Caco-2 (cell line): Measurements from ENCODE around the gene AOC1. TPM values are rescaled to one million over a fixed set of nuclear protein-coding genes. Genes with fewer than 3 reads are reported as not detected.
"Not testable (repeated sequence)": the region's sequence is repeated elsewhere in the genome, so short reads cannot be mapped to it uniquely, and the experiment has no call there.

Source experiments
- BruUV-seq: library from RNA; stranded (reverse); fragments of 400-500 nt; replicated peaks from 2 replicates; lab custom pipeline; 2021; lab: Mats Ljungman, UMichigan
- CTCF ChIA-PET: fragments of 300-600 bp; sonication (Branson Sonifier 250); formaldehyde crosslinking; loops from one replicate; lab custom pipeline; 2022; ENCODE audit warnings: antibody characterized with exemption; lab: Charles Lee
- POLR2A ChIA-PET: fragments of 300-600 bp; sonication (Branson Sonifier 250); formaldehyde crosslinking; loops from one replicate; lab custom pipeline; 2022; ENCODE audit warnings: antibody characterized with exemption; lab: Charles Lee
- DNase-seq, 2 experiments: peaks; one replicate each; pipeline versions ENCODE4 v3.0.0 to v3.0.0-alpha.2; 2020 to 2022
- H3K27me3 ChIP-seq: replicated peaks from 2 replicates; pipeline ENCODE4 v1.6.0; 2011; ENCODE audit warnings: low read length; ENCODE audit not compliant: control insufficient read depth, insufficient read depth
- H3K36me3 ChIP-seq: 2 replicates; pipeline ENCODE4 v1.5.1; 2011; ENCODE audit warnings: low read length; ENCODE audit not compliant: control insufficient read depth, insufficient read depth
- H3K4me1 ChIP-seq: fragments of 250-450 bp; sonication (Bioruptor Pico); 2 replicates; pipeline ENCODE4 v1.5.1; 2020; ENCODE audit warnings: mild to moderate bottlenecking
- H3K4me3 ChIP-seq: 2 replicates; pipeline ENCODE4 v1.5.1; 2011; ENCODE audit warnings: low read depth, mild to moderate bottlenecking, control low read depth, low read length
- H3K9me3 ChIP-seq: fragments of 250-450 bp; sonication (Bioruptor Pico); 2 replicates; pipeline ENCODE4 v1.5.1; 2020; ENCODE audit warnings: mild to moderate bottlenecking, moderate library complexity
- H3K27ac Mint-ChIP-seq: one replicate; pipeline ENCODE4 v1.8.0; 2022; ENCODE audit warnings: mixed read lengths; ENCODE audit not compliant: unreplicated experiment
- H3K27me3 Mint-ChIP-seq: one replicate; pipeline ENCODE4 v1.8.0; 2022; ENCODE audit warnings: mixed read lengths; ENCODE audit not compliant: insufficient read depth, unreplicated experiment
- H3K36me3 Mint-ChIP-seq: one replicate; pipeline ENCODE4 v1.8.0; 2022; ENCODE audit warnings: mild to moderate bottlenecking, mixed read lengths; ENCODE audit not compliant: insufficient read depth, unreplicated experiment
- H3K4me1 Mint-ChIP-seq: one replicate; pipeline ENCODE4 v1.8.0; 2022; ENCODE audit warnings: low read depth, mixed read lengths; ENCODE audit not compliant: unreplicated experiment
- H3K4me3 Mint-ChIP-seq: one replicate; pipeline ENCODE4 v1.8.0; 2022; ENCODE audit warnings: mild to moderate bottlenecking, moderate library complexity, mixed read lengths; ENCODE audit not compliant: unreplicated experiment
- H3K9me3 Mint-ChIP-seq: one replicate; pipeline ENCODE4 v1.8.0; 2022; ENCODE audit warnings: mixed read lengths; ENCODE audit not compliant: unreplicated experiment
- intact Hi-C: fragments of 100-400 bp; cut with micrococcal nuclease; formaldehyde crosslinking; loops from one replicate; pipeline ENCODE4 v1.10.0; 2022; ENCODE audit not compliant: unreplicated experiment
- total RNA-seq: library from RNA; stranded (reverse); gene quantifications from 2 replicates; pipeline ENCODE4 v1.2.3, GENCODE V29; 2022
- TF ChIP-seq, protein P1 (sequence below), 2 experiments: fragments of 200-600 bp in 1 of 2; IDR thresholded peaks; 1 replicate in 1 of 2; 2 replicates in 1 of 2; pipeline versions ENCODE4 v1.5.1 to v1.8.0; 2011 to 2022; ENCODE audit warnings: antibody characterized with exemption in 1 of 2, control low read depth in 1 of 2, inconsistent platforms in 1 of 2, low read depth in 1 of 2, low read length in 1 of 2, mild to moderate bottlenecking in 1 of 2, moderate library complexity in 1 of 2; ENCODE audit not compliant: insufficient read depth in 1 of 2, severe bottlenecking in 1 of 2, unreplicated experiment in 1 of 2

AOC1 gene
- total RNA-seq, 1 experiment from 2014 or later, result 3.5 TPM

GRCh38 chr7:150904011-150904909, 51.9 kb downstream of the AOC1 start:
- Histone ChIP-seq H3K36me3 (no peaks in the 10 kb centered on the region), H3K4me3 (no peak overlapping the region), H3K27me3 (no peaks in the 10 kb centered on the region), H3K9me3 (no peaks in the 10 kb centered on the region), H3K4me1 (peaks cover 11% of the 10 kb centered on the region; the same call in 1 of the 2 replicates)
- Mint-ChIP-seq H3K4me3 (no peak overlapping the region), H3K27ac (no peak overlapping the region), H3K9me3 (peaks cover 2% of the 10 kb centered on the region), H3K36me3 (no peaks in the 10 kb centered on the region), H3K4me1 (peaks cover 19% of the 10 kb centered on the region), H3K27me3 (peaks cover 12% of the 10 kb centered on the region)
- BruUV-seq, result no TSS peak
- intact Hi-C loops, result no loop called here
- TF ChIP-seq, protein P1, sequence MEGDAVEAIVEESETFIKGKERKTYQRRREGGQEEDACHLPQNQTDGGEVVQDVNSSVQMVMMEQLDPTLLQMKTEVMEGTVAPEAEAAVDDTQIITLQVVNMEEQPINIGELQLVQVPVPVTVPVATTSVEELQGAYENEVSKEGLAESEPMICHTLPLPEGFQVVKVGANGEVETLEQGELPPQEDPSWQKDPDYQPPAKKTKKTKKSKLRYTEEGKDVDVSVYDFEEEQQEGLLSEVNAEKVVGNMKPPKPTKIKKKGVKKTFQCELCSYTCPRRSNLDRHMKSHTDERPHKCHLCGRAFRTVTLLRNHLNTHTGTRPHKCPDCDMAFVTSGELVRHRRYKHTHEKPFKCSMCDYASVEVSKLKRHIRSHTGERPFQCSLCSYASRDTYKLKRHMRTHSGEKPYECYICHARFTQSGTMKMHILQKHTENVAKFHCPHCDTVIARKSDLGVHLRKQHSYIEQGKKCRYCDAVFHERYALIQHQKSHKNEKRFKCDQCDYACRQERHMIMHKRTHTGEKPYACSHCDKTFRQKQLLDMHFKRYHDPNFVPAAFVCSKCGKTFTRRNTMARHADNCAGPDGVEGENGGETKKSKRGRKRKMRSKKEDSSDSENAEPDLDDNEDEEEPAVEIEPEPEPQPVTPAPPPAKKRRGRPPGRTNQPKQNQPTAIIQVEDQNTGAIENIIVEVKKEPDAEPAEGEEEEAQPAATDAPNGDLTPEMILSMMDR (IDR thresholded peaks at IDR 0.05; ENCODE audit: insufficient read depth in 1 of 2, low read depth in 1 of 2, low read length in 1 of 2, severe bottlenecking in 1 of 2, unreplicated experiment in 1 of 2), result no peak
- no peak for DNase-seq
- CTCF ChIA-PET, result no interaction called here
- POLR2A ChIA-PET, result no interaction called here

DNA sequence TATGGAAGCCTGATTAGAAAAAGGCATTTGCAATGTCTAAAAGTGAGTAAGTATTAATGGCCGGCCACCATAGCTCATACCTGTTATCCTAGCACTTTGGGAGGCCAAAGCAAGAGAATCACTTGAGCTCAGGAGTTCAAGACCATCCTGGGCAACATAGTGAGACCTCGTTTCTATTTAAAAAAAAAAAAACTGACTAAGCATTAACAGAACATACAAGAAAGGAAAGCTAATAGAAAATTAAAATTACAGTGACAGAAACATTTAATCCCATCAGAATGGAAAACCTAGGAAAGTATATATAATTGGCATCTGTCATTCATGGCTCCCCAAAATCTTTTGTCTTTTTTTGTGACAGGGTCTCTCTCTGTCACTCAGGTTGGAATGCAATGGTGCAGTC, 55.9 kb downstream of the AOC1 start:
- Histone ChIP-seq H3K36me3 (no peaks in the 10 kb centered on the region), H3K9me3 (no peaks in the 10 kb centered on the region), H3K4me3 (no peak overlapping the region), H3K4me1 (no peaks in the 10 kb centered on the region), H3K27me3 (no peaks in the 10 kb centered on the region)
- Mint-ChIP-seq H3K4me1 (no peaks in the 10 kb centered on the region), H3K27ac (no peak overlapping the region), H3K27me3 (peaks cover 24% of the 10 kb centered on the region), H3K36me3 (no peaks in the 10 kb centered on the region), H3K4me3 (no peak overlapping the region), H3K9me3 (peaks cover 10% of the 10 kb centered on the region)
- ChIA-PET POLR2A (no interaction called here), CTCF (interaction anchor here (1.3 kb wide), 1 partner anchor 10 kb away, joined by 5 read pairs; no protein-coding TSS in a partner anchor)
- TF ChIP-seq, protein P1 (IDR thresholded peaks at IDR 0.05; ENCODE audit: insufficient read depth in 1 of 2, low read depth in 1 of 2, low read length in 1 of 2, severe bottlenecking in 1 of 2, unreplicated experiment in 1 of 2), result no peak
- no TSS peak for BruUV-seq
- no peak for DNase-seq
- intact Hi-C loops, result no loop called here

DNA sequence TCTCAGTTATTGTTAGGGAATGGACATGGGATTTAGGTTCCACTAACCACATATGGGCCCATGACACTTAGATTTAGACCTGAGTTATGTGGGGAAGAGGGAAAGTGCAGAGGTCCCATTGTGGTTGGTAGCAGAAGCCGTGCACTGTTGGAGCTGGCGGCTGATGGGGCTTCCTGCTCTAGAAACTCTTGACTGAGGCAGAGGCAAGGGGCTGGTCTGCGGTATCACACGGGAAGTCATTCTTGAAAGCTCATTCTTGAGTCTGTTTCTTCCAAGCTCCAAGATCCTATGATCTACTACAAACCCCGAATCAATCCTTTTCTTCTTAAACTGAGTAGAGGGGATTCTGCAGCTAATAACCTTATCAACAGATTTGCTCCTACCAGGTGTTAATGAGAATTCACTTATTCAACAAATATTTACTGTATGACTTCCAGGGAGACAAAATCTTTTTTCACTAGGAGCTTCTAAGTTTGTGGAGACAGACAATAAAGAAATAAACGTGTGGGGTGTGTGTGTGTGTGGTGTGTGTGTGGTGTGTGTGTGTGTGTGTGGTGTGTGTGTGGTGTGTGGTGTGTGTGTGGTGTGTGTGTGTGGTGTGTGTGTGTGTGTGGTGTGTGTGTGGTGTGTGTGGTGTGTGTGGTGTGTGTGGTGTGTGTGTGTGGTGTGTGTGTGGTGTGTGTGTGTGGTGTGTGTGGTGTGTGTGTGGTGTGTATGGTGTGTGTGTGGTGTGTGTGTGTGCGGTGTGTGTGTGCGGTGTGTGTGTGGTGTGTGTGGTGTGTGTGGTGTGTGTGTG, 57.1 kb downstream of the AOC1 start:
- TF ChIP-seq, protein P1 (IDR thresholded peaks at IDR 0.05; ENCODE audit: insufficient read depth in 1 of 2, low read depth in 1 of 2, low read length in 1 of 2, severe bottlenecking in 1 of 2, unreplicated experiment in 1 of 2), result no peak
- Histone ChIP-seq H3K27me3 (no peaks in the 10 kb centered on the region), H3K4me3 (no peak overlapping the region), H3K4me1 (no peaks in the 10 kb centered on the region), H3K9me3 (no peaks in the 10 kb centered on the region), H3K36me3 (no peaks in the 10 kb centered on the region)
- ChIA-PET CTCF (interaction anchor here (1.3 kb wide), 1 partner anchor 11 kb away, joined by 5 read pairs; no protein-coding TSS in a partner anchor), POLR2A (no interaction called here)
- H3K36me3 Mint-ChIP-seq, result no peaks in the 10 kb centered on the region
- peaks cover 27% of the 10 kb centered on the region for H3K27me3 Mint-ChIP-seq
- H3K27ac Mint-ChIP-seq, result no peak overlapping the region
- peaks cover 10% of the 10 kb centered on the region for H3K9me3 Mint-ChIP-seq
- no peak for DNase-seq
- intact Hi-C loops, result no loop called here
- no peak overlapping the region for H3K4me3 Mint-ChIP-seq
- no TSS peak for BruUV-seq
- H3K4me1 Mint-ChIP-seq, result no peaks in the 10 kb centered on the region

DNA sequence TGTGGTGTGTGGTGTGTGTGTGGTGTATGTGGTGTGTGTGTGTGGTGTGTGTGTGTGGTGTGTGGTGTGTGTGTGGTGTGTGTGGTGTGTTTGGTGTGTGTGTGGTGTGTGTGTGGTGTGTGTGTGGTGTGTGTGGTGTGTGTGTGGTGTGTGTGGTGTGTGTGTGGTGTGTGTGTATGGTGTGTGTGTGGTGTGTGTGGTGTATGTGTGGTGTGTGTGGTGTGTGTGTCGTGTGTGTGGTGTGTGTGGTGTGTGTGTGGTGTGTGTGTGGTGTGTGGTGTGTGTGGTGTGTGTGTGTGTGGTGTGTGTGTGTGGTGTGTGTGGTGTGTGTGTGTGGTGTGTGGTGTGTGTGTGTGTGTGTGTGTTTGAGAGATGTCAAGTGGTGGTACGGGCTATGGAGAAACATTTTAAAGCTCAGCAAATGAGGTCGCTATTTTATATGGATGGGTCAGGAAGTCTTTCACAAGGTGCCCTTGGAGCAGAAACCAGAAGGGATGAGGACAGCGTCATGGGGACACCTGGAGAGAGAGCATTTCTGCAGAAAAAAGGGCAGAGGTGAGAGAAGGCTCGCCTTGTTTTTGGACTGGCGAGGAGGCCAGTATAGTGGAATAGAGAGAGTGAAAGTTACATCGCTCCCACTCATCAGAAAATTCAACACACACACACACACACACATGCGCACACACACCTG, 58.1 kb downstream of the AOC1 start:
- H3K27me3 ChIP-seq, H3K4me1 Mint-ChIP-seq, H3K36me3 ChIP-seq, H3K27ac Mint-ChIP-seq, H3K36me3 Mint-ChIP-seq, POLR2A ChIA-PET, intact Hi-C loops, H3K9me3 Mint-ChIP-seq, H3K9me3 ChIP-seq, BruUV-seq, H3K4me3 ChIP-seq, H3K4me1 ChIP-seq, DNase-seq, H3K4me3 Mint-ChIP-seq, CTCF ChIA-PET: not testable (repeated sequence)
- H3K27me3 Mint-ChIP-seq, result peaks cover 22% of the 10 kb centered on the region
